ENCODE data around the gene IL22RA1. TPM values are rescaled to one million over a fixed set of nuclear protein-coding genes. Genes with fewer than 3 reads are reported as not detected.

The IL22RA1 gene
- total and polyA plus RNA-seq, 2 donors from 2014 or later = 1.4 TPM

DNA sequence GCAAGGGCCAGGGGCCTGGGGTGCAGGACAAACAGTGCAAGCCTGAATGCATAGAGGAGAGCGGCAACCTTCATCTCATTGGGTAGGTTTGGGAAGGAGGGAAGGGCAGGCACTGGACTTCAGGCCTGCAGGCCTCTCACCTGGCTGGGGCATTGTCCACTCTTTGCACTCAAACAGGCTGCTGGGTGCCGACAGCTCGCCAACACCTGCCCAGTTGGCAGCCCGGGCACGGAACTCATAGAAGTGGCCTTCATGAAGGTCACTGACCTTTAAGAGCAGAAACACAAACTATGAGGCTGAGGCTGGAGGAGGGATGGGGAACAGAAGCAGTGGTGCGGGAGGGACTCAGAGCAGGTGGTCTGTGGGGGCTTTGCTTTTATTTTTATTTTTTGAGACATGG, 61.8 kb downstream of the IL22RA1 start:
- no peaks in the 10 kb centered on the region for H3K4me1 ChIP-seq (ENCODE audit: control insufficient read depth in 2 of 3, insufficient read depth in 2 of 3, low read depth in 1 of 3, low read length in 3 of 3)
- no peak overlapping the region for H3K27ac ChIP-seq (ENCODE audit: low read depth in 2 of 2, low read length in 2 of 2)
- no peak for DNase-seq
- H3K4me3 ChIP-seq (ENCODE audit: low read length in 3 of 3) = no peak overlapping the region
- intact Hi-C loops (cut with DNase I) = no loop called here
- no peak for TF ChIP-seq CTCF (IDR thresholded peaks at IDR 0.05; ENCODE audit: borderline replicate concordance, extremely low read depth, insufficient read depth)
- no peak overlapping the region for H3K9ac ChIP-seq (ENCODE audit: low read length in 3 of 3)
- FAIRE-seq = no peak
- H3K9me3 ChIP-seq (ENCODE audit: control insufficient read depth in 2 of 3, insufficient read depth in 1 of 3, low read length in 3 of 3) = no peaks in the 10 kb centered on the region
- H3K36me3 ChIP-seq (ENCODE audit: control insufficient read depth in 2 of 3, insufficient read depth in 3 of 3, low read length in 3 of 3) = peaks cover 0 to 10% (median 0%) of the 10 kb centered on the region in 3 donors
- no peaks in the 10 kb centered on the region for H3K27me3 ChIP-seq (ENCODE audit: control insufficient read depth, insufficient read depth, low read length)

GRCh38 chr1:24080131-24080530, 62.8 kb downstream of the IL22RA1 start:
- intact Hi-C loops (cut with DNase I) = no loop called here
- no peaks in the 10 kb centered on the region for H3K9me3 ChIP-seq (ENCODE audit: control insufficient read depth in 2 of 3, insufficient read depth in 1 of 3, low read length in 3 of 3)
- FAIRE-seq = no peak
- H3K27ac ChIP-seq (ENCODE audit: low read depth in 2 of 2, low read length in 2 of 2) = no peak overlapping the region
- peaks cover 0 to 10% (median 0%) of the 10 kb centered on the region in 3 donors for H3K36me3 ChIP-seq (ENCODE audit: control insufficient read depth in 2 of 3, insufficient read depth in 3 of 3, low read length in 3 of 3)
- H3K27me3 ChIP-seq (ENCODE audit: control insufficient read depth, insufficient read depth, low read length) = no peaks in the 10 kb centered on the region
- H3K4me1 ChIP-seq (ENCODE audit: control insufficient read depth in 2 of 3, insufficient read depth in 2 of 3, low read depth in 1 of 3, low read length in 3 of 3) = peaks cover 0 to under 1% (median 0%) of the 10 kb centered on the region in 3 donors
- H3K4me3 ChIP-seq (ENCODE audit: low read length in 3 of 3) = no peak overlapping the region
- no peak overlapping the region for H3K9ac ChIP-seq (ENCODE audit: low read length in 3 of 3)
- no peak for TF ChIP-seq CTCF (IDR thresholded peaks at IDR 0.05; ENCODE audit: borderline replicate concordance, extremely low read depth, insufficient read depth)
- DNase-seq = peak in 1 of 5 donors; percentile 26

- TF ChIP-seq CTCF (IDR thresholded peaks at IDR 0.05; ENCODE audit: borderline replicate concordance, extremely low read depth, insufficient read depth) = no peak
- intact Hi-C loops (cut with DNase I) = no loop called here
- H3K27me3 ChIP-seq (ENCODE audit: control insufficient read depth, insufficient read depth, low read length) = no peaks in the 10 kb centered on the region
- peaks cover 0 to 2% (median 0%) of the 10 kb centered on the region in 3 donors for H3K4me1 ChIP-seq (ENCODE audit: control insufficient read depth in 2 of 3, insufficient read depth in 2 of 3, low read depth in 1 of 3, low read length in 3 of 3)
- H3K9me3 ChIP-seq (ENCODE audit: control insufficient read depth in 2 of 3, insufficient read depth in 1 of 3, low read length in 3 of 3) = no peaks in the 10 kb centered on the region
- no peak overlapping the region for H3K4me3 ChIP-seq (ENCODE audit: low read length in 3 of 3)
- no peak overlapping the region for H3K27ac ChIP-seq (ENCODE audit: low read depth in 2 of 2, low read length in 2 of 2)
- no peaks in the 10 kb centered on the region for H3K36me3 ChIP-seq (ENCODE audit: control insufficient read depth in 2 of 3, insufficient read depth in 3 of 3, low read length in 3 of 3)
- no peak for DNase-seq
- FAIRE-seq = no peak
- H3K9ac ChIP-seq (ENCODE audit: low read length in 3 of 3) = no peak overlapping the region
Observed at GRCh38 chr1:24077278-24077978, 65.5 kb downstream of the IL22RA1 start.
